ENCODE results near the gene DPY19L1.
"Not testable (repeated sequence)": the region's sequence is repeated elsewhere in the genome, so short reads cannot be mapped to it uniquely, and the experiment has no call there.

Gene DPY19L1

GRCh38 chr7:34982371-34983019 lies 54.8 kb downstream of the DPY19L1 start:
- H4K8ac ChIP-seq (ENCODE audit: low read depth, low read length): no peak overlapping the region
- no peak overlapping the region for H3K4me2 ChIP-seq (ENCODE audit: insufficient read depth, low read length, poor library complexity, severe bottlenecking)
- DNase-seq (ENCODE audit: low spot score): no peak
- H3K4me3 ChIP-seq (ENCODE audit: low read length in 2 of 2): no peak overlapping the region
- H3K27ac ChIP-seq (replicated peaks; ENCODE audit: low read length): no peak overlapping the region
- H3K79me1 ChIP-seq (ENCODE audit: low read depth, low read length): no peaks in the 10 kb centered on the region
- no peaks in the 10 kb centered on the region for H3K36me3 ChIP-seq (replicated peaks in 1 of 2; ENCODE audit: control insufficient read depth in 2 of 2, insufficient read depth in 2 of 2, low read length in 2 of 2)
- H4K91ac ChIP-seq (ENCODE audit: low read depth, low read length, poor library complexity): no peak overlapping the region
- H2AK5ac ChIP-seq (ENCODE audit: low read depth, low read length): no peak overlapping the region
- WGBS, 2 donors (ENCODE audit: extremely low coverage in 2 of 2, insufficient read length in 2 of 2, insufficient replicate concordance in 1 of 2): no CpG with 5 or more reads among the region's 3 CpGs
- H2BK120ac ChIP-seq (ENCODE audit: low read depth, low read length): no peak overlapping the region
- H2BK12ac ChIP-seq (ENCODE audit: low read length): no peak overlapping the region
- H3K27me3 ChIP-seq (ENCODE audit: control insufficient read depth in 3 of 3, insufficient read depth in 3 of 3, low read depth in 1 of 3, low read length in 3 of 3): no peaks in the 10 kb centered on the region
- no peak overlapping the region for H3K23ac ChIP-seq (ENCODE audit: low read depth, low read length, poor library complexity)
- H3K4me1 ChIP-seq (ENCODE audit: control insufficient read depth in 2 of 2, insufficient read depth in 1 of 2, low read depth in 1 of 2, low read length in 2 of 2): no peaks in the 10 kb centered on the region
- no peaks in the 10 kb centered on the region for H3K9me3 ChIP-seq (replicated peaks in 1 of 2; ENCODE audit: control insufficient read depth in 2 of 2, insufficient read depth in 1 of 2, low read depth in 1 of 2, low read length in 2 of 2)
- no peak overlapping the region for H3K14ac ChIP-seq (ENCODE audit: low read length)
- no peak overlapping the region for H3K18ac ChIP-seq (ENCODE audit: low read length)
- H2BK5ac ChIP-seq (ENCODE audit: low read length): no peak overlapping the region
- H3K4ac ChIP-seq (ENCODE audit: low read length): no peak overlapping the region
- no peak overlapping the region for H2AFZ ChIP-seq (ENCODE audit: low read length)
- no peak overlapping the region for H3K9ac ChIP-seq (ENCODE audit: low read depth, low read length, poor library complexity)
- no peak overlapping the region for H2BK15ac ChIP-seq (ENCODE audit: low read length)

- WGBS, 2 donors (ENCODE audit: extremely low coverage in 2 of 2, insufficient read length in 2 of 2, insufficient replicate concordance in 1 of 2): no CpG with 5 or more reads among the region's 2 CpGs
- H3K4me1 ChIP-seq (ENCODE audit: control insufficient read depth in 2 of 2, insufficient read depth in 1 of 2, low read depth in 1 of 2, low read length in 2 of 2); H2BK15ac ChIP-seq (ENCODE audit: low read length); H3K4me2 ChIP-seq (ENCODE audit: insufficient read depth, low read length, poor library complexity, severe bottlenecking); H2BK12ac ChIP-seq (ENCODE audit: low read length); H2BK120ac ChIP-seq (ENCODE audit: low read depth, low read length); H3K9me3 ChIP-seq (replicated peaks in 1 of 2; ENCODE audit: control insufficient read depth in 2 of 2, insufficient read depth in 1 of 2, low read depth in 1 of 2, low read length in 2 of 2); H2BK5ac ChIP-seq (ENCODE audit: low read length); H3K27ac ChIP-seq (replicated peaks; ENCODE audit: low read length); H4K8ac ChIP-seq (ENCODE audit: low read depth, low read length); H3K18ac ChIP-seq (ENCODE audit: low read length); H3K23ac ChIP-seq (ENCODE audit: low read depth, low read length, poor library complexity); H3K4me3 ChIP-seq (ENCODE audit: low read length in 2 of 2); H4K91ac ChIP-seq (ENCODE audit: low read depth, low read length, poor library complexity); H3K14ac ChIP-seq (ENCODE audit: low read length); H3K79me1 ChIP-seq (ENCODE audit: low read depth, low read length); DNase-seq (ENCODE audit: low spot score); H3K27me3 ChIP-seq (ENCODE audit: control insufficient read depth in 3 of 3, insufficient read depth in 3 of 3, low read depth in 1 of 3, low read length in 3 of 3); H2AFZ ChIP-seq (ENCODE audit: low read length); H3K9ac ChIP-seq (ENCODE audit: low read depth, low read length, poor library complexity); H3K36me3 ChIP-seq (replicated peaks in 1 of 2; ENCODE audit: control insufficient read depth in 2 of 2, insufficient read depth in 2 of 2, low read length in 2 of 2); H3K4ac ChIP-seq (ENCODE audit: low read length); H2AK5ac ChIP-seq (ENCODE audit: low read depth, low read length): not testable (repeated sequence)
Measured at GRCh38 chr7:34979124-34979523, 58.2 kb downstream of the DPY19L1 start.

GRCh38 chr7:34973400-34973760 lies 63.9 kb downstream of the DPY19L1 start:
- WGBS, 2 donors (ENCODE audit: extremely low coverage in 2 of 2, insufficient read length in 2 of 2, insufficient replicate concordance in 1 of 2): no CpG with 5 or more reads among the region's 3 CpGs
- no peak for DNase-seq (ENCODE audit: low spot score)
- H3K18ac ChIP-seq (ENCODE audit: low read length): no peak overlapping the region
- H4K8ac ChIP-seq (ENCODE audit: low read depth, low read length): no peak overlapping the region
- no peak overlapping the region for H3K23ac ChIP-seq (ENCODE audit: low read depth, low read length, poor library complexity)
- no peak overlapping the region for H3K14ac ChIP-seq (ENCODE audit: low read length)
- H3K27me3 ChIP-seq (ENCODE audit: control insufficient read depth in 3 of 3, insufficient read depth in 3 of 3, low read depth in 1 of 3, low read length in 3 of 3): no peaks in the 10 kb centered on the region
- no peak overlapping the region for H3K4me3 ChIP-seq (ENCODE audit: low read length in 2 of 2)
- no peak overlapping the region for H2BK120ac ChIP-seq (ENCODE audit: low read depth, low read length)
- H3K9ac ChIP-seq (ENCODE audit: low read depth, low read length, poor library complexity): no peak overlapping the region
- no peak overlapping the region for H3K27ac ChIP-seq (replicated peaks; ENCODE audit: low read length)
- H4K91ac ChIP-seq (ENCODE audit: low read depth, low read length, poor library complexity): no peak overlapping the region
- H2BK12ac ChIP-seq (ENCODE audit: low read length): no peak overlapping the region
- H3K36me3 ChIP-seq (replicated peaks in 1 of 2; ENCODE audit: control insufficient read depth in 2 of 2, insufficient read depth in 2 of 2, low read length in 2 of 2): peaks cover 3 to 17% of the 10 kb centered on the region in 2 donors
- no peak overlapping the region for H2AFZ ChIP-seq (ENCODE audit: low read length)
- H3K4me2 ChIP-seq (ENCODE audit: insufficient read depth, low read length, poor library complexity, severe bottlenecking): no peak overlapping the region
- H3K9me3 ChIP-seq (replicated peaks in 1 of 2; ENCODE audit: control insufficient read depth in 2 of 2, insufficient read depth in 1 of 2, low read depth in 1 of 2, low read length in 2 of 2): no peaks in the 10 kb centered on the region
- no peak overlapping the region for H2BK5ac ChIP-seq (ENCODE audit: low read length)
- H3K79me1 ChIP-seq (ENCODE audit: low read depth, low read length): no peaks in the 10 kb centered on the region
- no peak overlapping the region for H2AK5ac ChIP-seq (ENCODE audit: low read depth, low read length)
- no peak overlapping the region for H3K4ac ChIP-seq (ENCODE audit: low read length)
- no peaks in the 10 kb centered on the region for H3K4me1 ChIP-seq (ENCODE audit: control insufficient read depth in 2 of 2, insufficient read depth in 1 of 2, low read depth in 1 of 2, low read length in 2 of 2)
- no peak overlapping the region for H2BK15ac ChIP-seq (ENCODE audit: low read length)

GRCh38 chr7:34972739-34973399 lies 64.4 kb downstream of the DPY19L1 start:
- H3K23ac ChIP-seq (ENCODE audit: low read depth, low read length, poor library complexity); H3K14ac ChIP-seq (ENCODE audit: low read length); H2BK120ac ChIP-seq (ENCODE audit: low read depth, low read length); H4K91ac ChIP-seq (ENCODE audit: low read depth, low read length, poor library complexity); H2AK5ac ChIP-seq (ENCODE audit: low read depth, low read length); H2BK5ac ChIP-seq (ENCODE audit: low read length); H3K9me3 ChIP-seq (replicated peaks in 1 of 2; ENCODE audit: control insufficient read depth in 2 of 2, insufficient read depth in 1 of 2, low read depth in 1 of 2, low read length in 2 of 2); H2BK15ac ChIP-seq (ENCODE audit: low read length); H3K27me3 ChIP-seq (ENCODE audit: control insufficient read depth in 3 of 3, insufficient read depth in 3 of 3, low read depth in 1 of 3, low read length in 3 of 3); H2AFZ ChIP-seq (ENCODE audit: low read length); H3K18ac ChIP-seq (ENCODE audit: low read length); H3K4me1 ChIP-seq (ENCODE audit: control insufficient read depth in 2 of 2, insufficient read depth in 1 of 2, low read depth in 1 of 2, low read length in 2 of 2); H3K4me2 ChIP-seq (ENCODE audit: insufficient read depth, low read length, poor library complexity, severe bottlenecking); H2BK12ac ChIP-seq (ENCODE audit: low read length); H3K4me3 ChIP-seq (ENCODE audit: low read length in 2 of 2); H3K9ac ChIP-seq (ENCODE audit: low read depth, low read length, poor library complexity); H3K27ac ChIP-seq (replicated peaks; ENCODE audit: low read length); H3K79me1 ChIP-seq (ENCODE audit: low read depth, low read length); H4K8ac ChIP-seq (ENCODE audit: low read depth, low read length); H3K4ac ChIP-seq (ENCODE audit: low read length); DNase-seq (ENCODE audit: low spot score): not testable (repeated sequence)
- WGBS, 2 donors (ENCODE audit: extremely low coverage in 2 of 2, insufficient read length in 2 of 2, insufficient replicate concordance in 1 of 2): no CpG with 5 or more reads among the region's 1 CpG
- H3K36me3 ChIP-seq (replicated peaks in 1 of 2; ENCODE audit: control insufficient read depth in 2 of 2, insufficient read depth in 2 of 2, low read length in 2 of 2): peaks cover 3 to 17% of the 10 kb centered on the region in 2 donors
